ENCODE measurements around the gene VEZF1. TPM values are rescaled to one million over a fixed set of nuclear protein-coding genes. Genes with fewer than 3 reads are reported as not detected.

Gene VEZF1
- total RNA-seq, 2 donors from 2014 or later, result 50.3 to 59.3 TPM

DNA sequence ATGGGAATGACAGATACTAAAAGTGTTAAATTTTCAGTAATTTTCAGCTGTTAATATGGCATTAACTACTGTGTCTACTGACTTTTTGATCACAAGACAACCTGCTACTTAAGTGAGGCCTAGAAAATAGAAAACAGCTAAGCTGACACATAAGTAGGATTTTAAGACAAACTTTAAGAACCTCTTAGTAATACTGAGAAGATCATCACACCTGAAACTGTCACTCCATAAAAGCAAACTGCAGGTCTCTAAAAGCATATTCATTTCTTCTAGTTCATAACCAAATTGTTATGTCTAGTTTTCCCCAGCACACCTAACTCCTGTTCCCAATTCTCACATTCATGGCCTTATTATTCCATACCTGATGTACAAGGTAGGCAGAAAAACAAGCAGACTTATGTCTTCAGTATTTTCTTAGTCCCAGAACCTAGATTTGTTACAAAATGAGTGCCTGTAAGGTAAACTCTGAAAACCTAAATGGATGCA is 11.0 kb upstream of the VEZF1 start:
- no peak for TF ChIP-seq CTCF (conservative IDR thresholded peaks at IDR 0.05)
- DNase-seq, result no peak
- no peak overlapping the region for H3K27ac ChIP-seq (ENCODE audit: low read depth, low read length)
- peaks cover 11% of the 10 kb centered on the region for H3K4me1 ChIP-seq (ENCODE audit: control insufficient read depth, insufficient read depth, low read length)
- peaks cover 77% of the 10 kb centered on the region for H3K36me3 ChIP-seq (ENCODE audit: control insufficient read depth, insufficient read depth, low read length)
- Mint-ChIP-seq H3K27ac (no peak overlapping the region), H3K9me3 (no peaks in the 10 kb centered on the region), H3K4me3 (no peak overlapping the region), H3K36me3 (ENCODE audit: low read depth) (peaks cover 47% of the 10 kb centered on the region), H3K27me3 (ENCODE audit: insufficient read depth) (no peaks in the 10 kb centered on the region), H3K4me1 (peaks cover 42% of the 10 kb centered on the region)
- H3K9me3 ChIP-seq (ENCODE audit: control insufficient read depth, low read length), result no peaks in the 10 kb centered on the region
- no peaks in the 10 kb centered on the region for H3K27me3 ChIP-seq (ENCODE audit: control insufficient read depth, insufficient read depth, low read length, poor library complexity, severe bottlenecking)
- no peak overlapping the region for H3K9ac ChIP-seq (ENCODE audit: extremely low read depth, low read length, poor library complexity, severe bottlenecking)
- H3K4me3 ChIP-seq (ENCODE audit: low read length), result no peak overlapping the region

DNA sequence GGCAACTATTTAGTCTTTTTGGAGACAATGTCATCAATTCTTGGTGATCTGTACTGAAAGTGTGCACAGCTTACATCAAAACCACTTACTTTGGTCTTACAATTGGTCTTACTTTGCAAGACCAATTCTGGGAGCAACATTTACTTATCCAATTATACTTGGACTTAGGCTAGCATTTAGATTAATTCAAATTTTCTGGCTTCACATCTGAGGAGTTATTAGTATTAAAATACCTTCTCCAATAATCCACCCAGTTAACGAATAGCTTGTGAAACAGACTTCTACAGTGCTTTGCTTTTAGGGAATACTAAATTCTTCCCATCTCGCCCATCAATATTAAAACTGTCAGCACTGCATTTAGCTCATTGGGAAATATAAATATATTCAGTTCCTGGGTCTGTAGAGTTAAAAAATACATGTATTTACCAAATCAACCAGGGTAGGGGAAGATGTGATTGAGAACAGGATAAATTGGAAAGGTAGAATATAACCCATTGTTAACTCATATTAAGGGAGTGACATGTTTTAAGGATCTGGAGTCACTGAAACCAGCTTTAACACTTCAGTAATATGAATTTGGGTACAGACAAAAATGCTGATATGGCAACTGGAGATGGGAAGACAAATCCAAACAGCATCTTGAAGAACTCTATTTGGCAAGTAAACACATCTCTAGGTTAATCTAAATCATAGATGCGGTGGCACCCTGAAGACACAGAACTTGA is 9.2 kb upstream of the VEZF1 start:
- Mint-ChIP-seq H3K4me3 (no peak overlapping the region), H3K27me3 (ENCODE audit: insufficient read depth) (no peaks in the 10 kb centered on the region), H3K4me1 (peaks cover 36% of the 10 kb centered on the region), H3K9me3 (no peaks in the 10 kb centered on the region), H3K27ac (no peak overlapping the region), H3K36me3 (ENCODE audit: low read depth) (peaks cover 30% of the 10 kb centered on the region)
- TF ChIP-seq CTCF (conservative IDR thresholded peaks at IDR 0.05), result no peak
- Histone ChIP-seq H3K27me3 (ENCODE audit: control insufficient read depth, insufficient read depth, low read length, poor library complexity, severe bottlenecking) (no peaks in the 10 kb centered on the region), H3K9me3 (ENCODE audit: control insufficient read depth, low read length) (no peaks in the 10 kb centered on the region), H3K36me3 (ENCODE audit: control insufficient read depth, insufficient read depth, low read length) (peaks cover 59% of the 10 kb centered on the region), H3K9ac (ENCODE audit: extremely low read depth, low read length, poor library complexity, severe bottlenecking) (no peak overlapping the region), H3K27ac (ENCODE audit: low read depth, low read length) (no peak overlapping the region), H3K4me3 (ENCODE audit: low read length) (no peak overlapping the region), H3K4me1 (ENCODE audit: control insufficient read depth, insufficient read depth, low read length) (peaks cover 9% of the 10 kb centered on the region)
- DNase-seq, result no peak
- WGBS, 2 experiments (ENCODE audit: insufficient coverage in 1 of 2, insufficient read length in 1 of 2), result 99 to 100% methylated on average over 1 to 3 of the region's 3 CpGs

GRCh38 chr17:57995076-57995956 is 7.3 kb upstream of the VEZF1 start:
- no peaks in the 10 kb centered on the region for H3K9me3 Mint-ChIP-seq
- H3K36me3 Mint-ChIP-seq (ENCODE audit: low read depth), result peaks cover 25% of the 10 kb centered on the region

More at GRCh38 chr17:57995076-57995956, 7.3 kb upstream of the VEZF1 start:
- Histone ChIP-seq H3K4me1 (ENCODE audit: control insufficient read depth, insufficient read depth, low read length) (peaks cover 14% of the 10 kb centered on the region), H3K27ac (ENCODE audit: low read depth, low read length) (peak overlapping the region; percentile 47), H3K27me3 (ENCODE audit: control insufficient read depth, insufficient read depth, low read length, poor library complexity, severe bottlenecking) (no peaks in the 10 kb centered on the region), H3K9me3 (ENCODE audit: control insufficient read depth, low read length) (no peaks in the 10 kb centered on the region), H3K9ac (ENCODE audit: extremely low read depth, low read length, poor library complexity, severe bottlenecking) (no peak overlapping the region), H3K4me3 (ENCODE audit: low read length) (no peak overlapping the region), H3K36me3 (ENCODE audit: control insufficient read depth, insufficient read depth, low read length) (peaks cover 40% of the 10 kb centered on the region)
- DNase-seq, result peak; percentile 91
- Mint-ChIP-seq H3K27ac (peak overlapping the region; percentile 47), H3K4me3 (no peak overlapping the region), H3K4me1 (peaks cover 46% of the 10 kb centered on the region), H3K27me3 (ENCODE audit: insufficient read depth) (no peaks in the 10 kb centered on the region)
- WGBS, 2 experiments (ENCODE audit: insufficient coverage in 1 of 2, insufficient read length in 1 of 2), result 72 to 74% methylated on average over 4 of the region's 4 CpGs
- TF ChIP-seq CTCF (conservative IDR thresholded peaks at IDR 0.05), result peak; percentile 80

All from endodermal cell (in vitro differentiated cells).